VCaP (cell line): Measurements from ENCODE around the gene TYRO3.

Experiments
- H3K27ac ChIP-seq: fragments of 450-650 bp; 2 replicates; pipeline ENCODE4 v1.5.1; 2017
- CTCF ChIP-seq: fragments of 450-650 bp; conservative IDR thresholded peaks from 2 replicates; pipeline ENCODE4 v1.5.1; 2017; ENCODE audit warnings: mild to moderate bottlenecking, moderate library complexity

Gene TYRO3

GRCh38 chr15:41517895-41518449 lies 41.0 kb upstream of the TYRO3 start:
- no peak for TF ChIP-seq CTCF

GRCh38 chr15:41520636-41521035 lies 38.4 kb upstream of the TYRO3 start:
- H3K27ac ChIP-seq: no peak overlapping the region
- TF ChIP-seq CTCF: no peak

More at GRCh38 chr15:41517895-41518449, 41.0 kb upstream of the TYRO3 start:
- no peak overlapping the region for H3K27ac ChIP-seq

GRCh38 chr15:41521614-41522013 lies 37.4 kb upstream of the TYRO3 start:
- no peak for TF ChIP-seq CTCF
- H3K27ac ChIP-seq: no peak overlapping the region

- no peak for TF ChIP-seq CTCF
- H3K27ac ChIP-seq: no peak overlapping the region
These were observed 35.9 kb upstream of the TYRO3 start for GRCh38 chr15:41523097-41523496.

GRCh38 chr15:41530363-41530956 lies 28.6 kb upstream of the TYRO3 start:
- no peak for TF ChIP-seq CTCF
- H3K27ac ChIP-seq: no peak overlapping the region

- H3K27ac ChIP-seq: no peak overlapping the region
- TF ChIP-seq CTCF: no peak
These were observed 23.5 kb upstream of the TYRO3 start for GRCh38 chr15:41535544-41535943.

- no peak for TF ChIP-seq CTCF
- H3K27ac ChIP-seq: no peak overlapping the region
These were observed 22.1 kb upstream of the TYRO3 start for GRCh38 chr15:41536866-41537265.
